Panc1 (cell line): ENCODE results near the gene FPGS. TPM values are rescaled to one million over a fixed set of nuclear protein-coding genes. Genes with fewer than 3 reads are reported as not detected.

Experiments used
- ATAC-seq: fragments of 200-7000 bp; cut with Tn5 transposase; 2 replicates; pipeline ENCODE4 v1.9.1; 2020; ENCODE audit warnings: mild to moderate bottlenecking, moderate library complexity
- BruUV-seq: library from RNA; stranded (reverse); fragments of 400-500 nt; replicated peaks from 2 replicates; lab custom pipeline; 2021; lab: Mats Ljungman, UMichigan
- CTCF ChIA-PET: fragments of 300-600 bp; sonication (Branson Sonifier 250); formaldehyde crosslinking; loops from one replicate; lab custom pipeline; 2022; ENCODE audit warnings: antibody characterized with exemption; lab: Charles Lee
- POLR2A ChIA-PET: fragments of 300-600 bp; sonication (Branson Sonifier 250); formaldehyde crosslinking; loops from one replicate; lab custom pipeline; 2022; ENCODE audit warnings: antibody characterized with exemption; lab: Charles Lee
- DNase-seq: peaks from one replicate; pipeline ENCODE4 v3.0.0-alpha.2; 2010; ENCODE audit warnings: low read depth, low spot score
- H3K27ac ChIP-seq: 2 replicates; pipeline ENCODE4 v1.5.1; 2011; ENCODE audit warnings: mild to moderate bottlenecking, low read length, inconsistent platforms
- H3K27me3 ChIP-seq: fragments of 200-500 bp; sonication (Bioruptor generic); 2 replicates; pipeline ENCODE4 v1.6.0; 2014; ENCODE audit warnings: low read length, inconsistent platforms; ENCODE audit not compliant: control insufficient read depth, insufficient read depth
- H3K36me3 ChIP-seq: fragments of 200-500 bp; sonication (Bioruptor generic); 2 replicates; pipeline ENCODE4 v1.5.1; 2014; ENCODE audit warnings: inconsistent platforms, mild to moderate bottlenecking, low read length, moderate library complexity; ENCODE audit not compliant: control insufficient read depth, insufficient read depth
- H3K4me1 ChIP-seq: 2 replicates; pipeline ENCODE4 v1.5.1; 2011; ENCODE audit warnings: inconsistent platforms, mild to moderate bottlenecking, low read length, moderate library complexity; ENCODE audit not compliant: control insufficient read depth, insufficient read depth
- H3K4me3 ChIP-seq, 2 experiments: 2 replicates each; pipeline ENCODE4 v1.5.1; 2011 to 2012; ENCODE audit warnings: low read depth in 2 of 2, low read length in 2 of 2, mild to moderate bottlenecking in 2 of 2, inconsistent platforms in 1 of 2, moderate library complexity in 1 of 2
- H3K9me3 ChIP-seq: fragments of 200-500 bp; sonication (Bioruptor generic); 2 replicates; pipeline ENCODE4 v1.5.1; 2014; ENCODE audit warnings: low read depth, mild to moderate bottlenecking, inconsistent platforms, low read length, moderate library complexity; ENCODE audit not compliant: control insufficient read depth, insufficient read depth
- CTCF ChIP-seq: fragments of 450-650 bp; IDR thresholded peaks from 2 replicates; pipeline ENCODE4 v1.5.1; 2017; ENCODE audit warnings: mild to moderate bottlenecking
- POLR2AphosphoS5 ChIP-seq: IDR thresholded peaks from 2 replicates; pipeline ENCODE4 v1.6.1; 2012; ENCODE audit warnings: mild to moderate bottlenecking, low read depth, low read length, moderate library complexity
- SIN3A ChIP-seq: IDR thresholded peaks from 2 replicates; pipeline ENCODE4 v1.6.1; 2012; ENCODE audit warnings: low read depth, mild to moderate bottlenecking, low read length, moderate library complexity, borderline replicate concordance; ENCODE audit not compliant: insufficient read depth
- TCF7L2 ChIP-seq: IDR thresholded peaks from 2 replicates; pipeline ENCODE4 v1.6.1; 2011; ENCODE audit warnings: mild to moderate bottlenecking, low read depth, low read length, inconsistent platforms
- in situ Hi-C: cut with HindIII; loops from 2 replicates; pipeline ENCODE4 v1.10.0; 2016; ENCODE audit warnings: low sequenced_read_pairs, low pct_unique_long_range_greater_than_20kb
- intact Hi-C: fragments of 100-400 bp; cut with micrococcal nuclease; formaldehyde crosslinking; loops from one replicate; pipeline ENCODE4 v1.10.0; 2022; ENCODE audit not compliant: unreplicated experiment
- total RNA-seq: library from RNA; stranded (reverse); gene quantifications from one replicate; pipeline ENCODE4 v1.2.1, GENCODE V29; 2021; ENCODE audit not compliant: unreplicated experiment
- TF ChIP-seq, protein P1 (sequence below), 2 experiments: IDR thresholded peaks; 2 replicates each; pipeline ENCODE4 v1.6.1; 2011 to 2012; ENCODE audit warnings: low read depth in 2 of 2, control low read depth in 1 of 2, low read length in 1 of 2, mild to moderate bottlenecking in 1 of 2, moderate library complexity in 1 of 2; ENCODE audit not compliant: insufficient read depth in 1 of 2

FPGS gene
- total RNA-seq, 1 experiment from 2014 or later: 56.5 TPM

DNA sequence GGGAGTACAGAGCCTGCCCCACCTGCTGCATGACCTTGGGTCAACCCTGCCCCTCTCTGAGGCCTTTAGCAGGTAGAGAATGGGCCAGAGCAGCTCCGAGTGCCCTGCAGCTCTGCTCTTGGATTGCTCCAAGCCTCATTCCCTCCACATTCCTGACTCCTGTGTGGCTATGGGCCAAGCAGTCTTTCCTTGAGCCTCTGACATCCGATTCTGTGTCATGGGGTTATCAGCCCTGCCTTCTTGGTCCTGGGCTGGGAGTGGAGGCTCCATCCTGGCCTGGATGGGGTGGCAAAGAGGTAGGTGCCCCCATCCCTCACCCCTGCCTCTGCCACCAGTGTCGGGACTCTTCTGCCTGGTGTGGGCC is 13.7 kb downstream of the FPGS start:
- Histone ChIP-seq H3K27ac (no peak overlapping the region), H3K9me3 (no peaks in the 10 kb centered on the region), H3K4me3 (no peak overlapping the region), H3K27me3 (no peaks in the 10 kb centered on the region), H3K36me3 (no peaks in the 10 kb centered on the region), H3K4me1 (no peaks in the 10 kb centered on the region)
- POLR2A ChIA-PET: no interaction called here
- DNase-seq (no peak), ATAC-seq (0 out of 2 replicates have a peak, but pooled peaks have one; percentile 31)
- CTCF ChIA-PET: no interaction called here
- intact Hi-C loops: no loop called here
- TF ChIP-seq CTCF: no peak
- TF ChIP-seq POLR2AphosphoS5: no peak
- TF ChIP-seq TCF7L2: no peak
- TF ChIP-seq, protein P1, sequence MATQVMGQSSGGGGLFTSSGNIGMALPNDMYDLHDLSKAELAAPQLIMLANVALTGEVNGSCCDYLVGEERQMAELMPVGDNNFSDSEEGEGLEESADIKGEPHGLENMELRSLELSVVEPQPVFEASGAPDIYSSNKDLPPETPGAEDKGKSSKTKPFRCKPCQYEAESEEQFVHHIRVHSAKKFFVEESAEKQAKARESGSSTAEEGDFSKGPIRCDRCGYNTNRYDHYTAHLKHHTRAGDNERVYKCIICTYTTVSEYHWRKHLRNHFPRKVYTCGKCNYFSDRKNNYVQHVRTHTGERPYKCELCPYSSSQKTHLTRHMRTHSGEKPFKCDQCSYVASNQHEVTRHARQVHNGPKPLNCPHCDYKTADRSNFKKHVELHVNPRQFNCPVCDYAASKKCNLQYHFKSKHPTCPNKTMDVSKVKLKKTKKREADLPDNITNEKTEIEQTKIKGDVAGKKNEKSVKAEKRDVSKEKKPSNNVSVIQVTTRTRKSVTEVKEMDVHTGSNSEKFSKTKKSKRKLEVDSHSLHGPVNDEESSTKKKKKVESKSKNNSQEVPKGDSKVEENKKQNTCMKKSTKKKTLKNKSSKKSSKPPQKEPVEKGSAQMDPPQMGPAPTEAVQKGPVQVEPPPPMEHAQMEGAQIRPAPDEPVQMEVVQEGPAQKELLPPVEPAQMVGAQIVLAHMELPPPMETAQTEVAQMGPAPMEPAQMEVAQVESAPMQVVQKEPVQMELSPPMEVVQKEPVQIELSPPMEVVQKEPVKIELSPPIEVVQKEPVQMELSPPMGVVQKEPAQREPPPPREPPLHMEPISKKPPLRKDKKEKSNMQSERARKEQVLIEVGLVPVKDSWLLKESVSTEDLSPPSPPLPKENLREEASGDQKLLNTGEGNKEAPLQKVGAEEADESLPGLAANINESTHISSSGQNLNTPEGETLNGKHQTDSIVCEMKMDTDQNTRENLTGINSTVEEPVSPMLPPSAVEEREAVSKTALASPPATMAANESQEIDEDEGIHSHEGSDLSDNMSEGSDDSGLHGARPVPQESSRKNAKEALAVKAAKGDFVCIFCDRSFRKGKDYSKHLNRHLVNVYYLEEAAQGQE (IDR thresholded peaks at IDR 0.05; ENCODE audit: insufficient read depth in 1 of 2, low read depth in 2 of 2, low read length in 1 of 2): no peak
- no peak for TF ChIP-seq SIN3A
- no TSS peak for BruUV-seq
- in situ Hi-C loops: no loop called here

DNA sequence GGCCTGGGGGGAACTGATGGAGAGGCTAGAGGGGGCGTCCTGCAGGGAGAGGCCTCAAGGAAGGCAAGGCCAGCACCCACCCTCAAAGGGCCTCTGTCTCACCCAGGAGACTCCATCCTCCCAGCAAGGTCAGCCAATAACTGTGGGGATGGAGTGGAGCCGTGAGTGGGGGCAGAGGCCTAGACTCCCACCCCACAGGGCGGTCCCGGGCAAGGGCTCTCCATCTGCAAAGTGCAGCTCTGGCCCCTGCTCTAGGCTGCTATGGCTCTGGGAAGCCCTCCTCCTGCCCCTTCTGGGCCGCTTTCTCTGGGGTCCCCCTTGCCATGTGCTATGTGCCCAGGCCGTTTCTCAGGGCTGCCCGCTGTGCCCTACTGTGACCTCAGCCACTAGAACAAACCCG is 14.0 kb downstream of the FPGS start:
- BruUV-seq: no TSS peak
- TF ChIP-seq CTCF (no peak), POLR2AphosphoS5 (no peak), SIN3A (no peak), TCF7L2 (no peak)
- TF ChIP-seq, protein P1 (IDR thresholded peaks at IDR 0.05; ENCODE audit: insufficient read depth in 1 of 2, low read depth in 2 of 2, low read length in 1 of 2): no peak
- Histone ChIP-seq H3K36me3 (no peaks in the 10 kb centered on the region), H3K4me3 (no peak overlapping the region), H3K9me3 (no peaks in the 10 kb centered on the region), H3K27me3 (no peaks in the 10 kb centered on the region), H3K4me1 (no peaks in the 10 kb centered on the region), H3K27ac (no peak overlapping the region)
- ChIA-PET CTCF (no interaction called here), POLR2A (interaction anchor here (0.7 kb wide), 1 partner anchor 74 kb away, joined by 3 read pairs; no protein-coding TSS in a partner anchor)
- intact Hi-C loops: no loop called here
- in situ Hi-C loops: no loop called here
- 0 out of 2 replicates have a peak, but pooled peaks have one; percentile 24 for ATAC-seq
- DNase-seq: no peak
